HG03342 (cell line): ENCODE measurements around the gene TICAM1.
"Not testable (repeated sequence)": the region's sequence is repeated elsewhere in the genome, so short reads cannot be mapped to it uniquely, and the experiment has no call there.

Source experiments
- ATAC-seq: cut with Tn5 transposase; IDR thresholded peaks from one replicate; pipeline ENCODE4 v1.9.1; 2021; ENCODE audit warnings: mild to moderate bottlenecking, moderate library complexity; ENCODE audit not compliant: unreplicated experiment

The TICAM1 gene

GRCh38 chr19:4831304-4831978 is at the start of gene TICAM1:
Gene TICAM1 (minus strand): TSS chr19:4831712. CDS start chr19:4818377, 13,335 bp downstream.
- ATAC-seq: peak; percentile 62

- ATAC-seq: no peak
Observed at GRCh38 chr19:4879041-4879440, 47.5 kb upstream of the TICAM1 start.

GRCh38 chr19:4878491-4878968 is 47.0 kb upstream of the TICAM1 start:
- ATAC-seq: no peak

GRCh38 chr19:4877753-4878490 is 46.4 kb upstream of the TICAM1 start:
- ATAC-seq: no peak

- no peak for ATAC-seq
Observed at GRCh38 chr19:4873930-4874329, 42.4 kb upstream of the TICAM1 start.

- ATAC-seq: no peak
Observed at GRCh38 chr19:4871711-4872110, 40.2 kb upstream of the TICAM1 start.

GRCh38 chr19:4870025-4870700 is 38.7 kb upstream of the TICAM1 start:
- ATAC-seq: no peak

GRCh38 chr19:4868286-4868834 is 36.8 kb upstream of the TICAM1 start:
- no peak for ATAC-seq

GRCh38 chr19:4867534-4868285 is 36.2 kb upstream of the TICAM1 start, which contains the start of gene PLIN3:
Gene PLIN3 (minus strand): TSS chr19:4867667. CDS start chr19:4861394, 6,273 bp downstream.
- ATAC-seq: peak; percentile 67

GRCh38 chr19:4866595-4867424 is 35.3 kb upstream of the TICAM1 start:
- no peak for ATAC-seq

- ATAC-seq: no peak
Observed at GRCh38 chr19:4861147-4861546, 29.6 kb upstream of the TICAM1 start.

- no peak for ATAC-seq
Observed at GRCh38 chr19:4859697-4860096, 28.2 kb upstream of the TICAM1 start.

- ATAC-seq: not testable (repeated sequence)
Observed at GRCh38 chr19:4856468-4856867, 25.0 kb upstream of the TICAM1 start.

- not testable (repeated sequence) for ATAC-seq
Observed at GRCh38 chr19:4853506-4853905, 22.0 kb upstream of the TICAM1 start.

GRCh38 chr19:4852484-4852883 is 21.0 kb upstream of the TICAM1 start:
- ATAC-seq: no peak

- ATAC-seq: no peak
Observed at GRCh38 chr19:4851551-4852290, 20.2 kb upstream of the TICAM1 start.

- no peak for ATAC-seq
Observed at GRCh38 chr19:4849019-4849418, 17.5 kb upstream of the TICAM1 start.

GRCh38 chr19:4847190-4847973 is 15.9 kb upstream of the TICAM1 start:
- ATAC-seq: no peak
